Measurements from ENCODE around the gene ALG13. TPM values are rescaled to one million over a fixed set of nuclear protein-coding genes. Genes with fewer than 3 reads are reported as not detected.
"Not testable (repeated sequence)": the region's sequence is repeated elsewhere in the genome, so short reads cannot be mapped to it uniquely, and the experiment has no call there.

The ALG13 gene
- total RNA-seq, 1 experiment from 2014 or later, result 248 TPM

DNA sequence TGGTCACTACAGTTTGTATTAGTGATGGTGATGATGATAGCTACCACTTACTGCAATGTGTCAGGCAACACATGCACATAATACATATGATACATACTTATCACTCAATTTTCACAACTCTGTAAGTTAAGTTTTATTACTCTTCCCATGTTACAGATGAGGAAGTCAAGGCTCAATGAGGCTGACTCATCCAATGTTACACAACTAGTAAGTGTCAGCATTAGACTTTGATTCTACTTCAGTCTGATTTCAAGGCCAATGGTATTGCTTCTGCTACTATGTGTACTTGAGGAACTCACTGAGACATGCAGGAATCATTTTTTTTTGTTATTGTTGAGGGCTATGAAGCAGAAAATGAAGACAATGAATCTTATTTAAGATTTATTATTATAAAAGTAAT is 98.6 kb downstream of the ALG13 start:
- no peaks in the 10 kb centered on the region for H3K79me2 ChIP-seq (ENCODE audit: low read length)
- no peak overlapping the region for H3K9ac ChIP-seq (ENCODE audit: low read length)
- H3K4me3 ChIP-seq (ENCODE audit: low read length), result no peak overlapping the region
- H3K27ac ChIP-seq (ENCODE audit: low read length), result no peak overlapping the region
- H3K9me3 ChIP-seq (ENCODE audit: low read length), result no peaks in the 10 kb centered on the region
- DNase-seq, result peak; percentile 35
- H3K4me1 ChIP-seq (ENCODE audit: low read length), result no peaks in the 10 kb centered on the region
- H3K9me2 ChIP-seq (replicated peaks; ENCODE audit: insufficient read depth, low read length), result no peaks in the 10 kb centered on the region
- no peak overlapping the region for H2AFZ ChIP-seq (ENCODE audit: low read length)
- H3K4me2 ChIP-seq (ENCODE audit: low read depth, low read length, poor library complexity, severe bottlenecking), result no peak overlapping the region
- H3K36me3 ChIP-seq (ENCODE audit: insufficient read depth, low read length), result no peaks in the 10 kb centered on the region
- no peaks in the 10 kb centered on the region for H4K20me1 ChIP-seq (ENCODE audit: insufficient read depth, low read depth, low read length)
- no peaks in the 10 kb centered on the region for H3K27me3 ChIP-seq (ENCODE audit: low read length)

- H3K9me2 ChIP-seq (replicated peaks; ENCODE audit: insufficient read depth, low read length), result no peaks in the 10 kb centered on the region
- no peak overlapping the region for H3K4me3 ChIP-seq (ENCODE audit: low read length)
- no peak overlapping the region for H3K4me2 ChIP-seq (ENCODE audit: low read depth, low read length, poor library complexity, severe bottlenecking)
- no peak for DNase-seq
- H3K36me3 ChIP-seq (ENCODE audit: insufficient read depth, low read length), result no peaks in the 10 kb centered on the region
- no peaks in the 10 kb centered on the region for H3K4me1 ChIP-seq (ENCODE audit: low read length)
- H2AFZ ChIP-seq (ENCODE audit: low read length), result no peak overlapping the region
- H3K79me2 ChIP-seq (ENCODE audit: low read length), result no peaks in the 10 kb centered on the region
- H4K20me1 ChIP-seq (ENCODE audit: insufficient read depth, low read depth, low read length), result no peaks in the 10 kb centered on the region
- no peaks in the 10 kb centered on the region for H3K27me3 ChIP-seq (ENCODE audit: low read length)
- H3K27ac ChIP-seq (ENCODE audit: low read length), result no peak overlapping the region
- no peaks in the 10 kb centered on the region for H3K9me3 ChIP-seq (ENCODE audit: low read length)
- no peak overlapping the region for H3K9ac ChIP-seq (ENCODE audit: low read length)
These were observed 103.7 kb downstream of the ALG13 start for GRCh38 chrX:111784667-111785066.

DNA sequence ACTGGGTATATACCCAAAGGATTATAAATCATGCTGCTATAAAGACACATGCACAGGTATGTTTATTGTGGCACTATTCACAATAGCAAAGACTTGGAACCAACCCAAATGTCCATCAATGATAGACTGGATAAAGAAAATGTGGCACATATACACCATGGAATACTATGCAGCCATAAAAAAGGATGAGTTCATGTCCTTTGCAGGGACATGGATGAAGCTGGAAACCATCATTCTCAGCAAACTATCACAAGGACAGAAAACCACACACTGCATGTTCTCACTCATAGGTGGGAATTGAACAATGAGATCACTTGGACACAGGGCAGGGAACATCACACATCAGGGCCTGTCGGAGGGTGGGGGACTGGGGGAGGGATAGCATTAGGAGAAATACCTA is 109.1 kb downstream of the ALG13 start:
- not testable (repeated sequence) for H3K27ac ChIP-seq (ENCODE audit: low read length); H3K79me2 ChIP-seq (ENCODE audit: low read length); H3K4me1 ChIP-seq (ENCODE audit: low read length); H3K9me2 ChIP-seq (replicated peaks; ENCODE audit: insufficient read depth, low read length); H4K20me1 ChIP-seq (ENCODE audit: insufficient read depth, low read depth, low read length); H2AFZ ChIP-seq (ENCODE audit: low read length); H3K4me3 ChIP-seq (ENCODE audit: low read length); H3K9me3 ChIP-seq (ENCODE audit: low read length); H3K9ac ChIP-seq (ENCODE audit: low read length); H3K36me3 ChIP-seq (ENCODE audit: insufficient read depth, low read length); H3K4me2 ChIP-seq (ENCODE audit: low read depth, low read length, poor library complexity, severe bottlenecking); H3K27me3 ChIP-seq (ENCODE audit: low read length); DNase-seq

Small RNAs within 50 kb of the gene (small RNA-seq; reads per million reads assigned to genes)
- gene RNA5SP512, result 0.12 reads per million

Other genes with a start within 250 kb of the ALG13 start
- not detected in 2 replicates for gene SERTM2, start 169.5 kb upstream of the ALG13 start, total RNA-seq (2014; rRNA removed; shearing (Covaris generic); ENCODE audit: low replicate concordance)
- gene TRPC5OS, start 195.0 kb downstream of the ALG13 start, total RNA-seq (2014; rRNA removed; shearing (Covaris generic); ENCODE audit: low replicate concordance), result 0.22 TPM in 1 of 2 replicates, not detected in the other

Data from Karpas-422 (cell line).